GM18951 (cell line): ENCODE data around the gene NET1.

Source experiments
- POLR2A ChIP-seq: IDR thresholded peaks from 4 replicates; pipeline ENCODE4 v1.6.1; 2011; ENCODE audit warnings: mild to moderate bottlenecking; ENCODE audit not compliant: insufficient read length, insufficient read depth; ENCODE audit errors: extremely low read depth
- in situ Hi-C: fragments of 300-500 bp; cut with MboI; formaldehyde crosslinking; loops from one replicate; pipeline ENCODE4 v1.12.0; 2022; ENCODE audit warnings: low sequenced_read_pairs, mixed read lengths, inconsistent platforms; ENCODE audit not compliant: unreplicated experiment

The NET1 gene

GRCh38 chr10:5492929-5493576 lies 80.7 kb downstream of the NET1 start:
- no peak for TF ChIP-seq POLR2A

GRCh38 chr10:5493691-5494090 lies 81.3 kb downstream of the NET1 start:
- in situ Hi-C loops, result no loop called here
- no peak for TF ChIP-seq POLR2A

More at GRCh38 chr10:5492929-5493576, 80.7 kb downstream of the NET1 start:
- in situ Hi-C loops, result no loop called here

DNA sequence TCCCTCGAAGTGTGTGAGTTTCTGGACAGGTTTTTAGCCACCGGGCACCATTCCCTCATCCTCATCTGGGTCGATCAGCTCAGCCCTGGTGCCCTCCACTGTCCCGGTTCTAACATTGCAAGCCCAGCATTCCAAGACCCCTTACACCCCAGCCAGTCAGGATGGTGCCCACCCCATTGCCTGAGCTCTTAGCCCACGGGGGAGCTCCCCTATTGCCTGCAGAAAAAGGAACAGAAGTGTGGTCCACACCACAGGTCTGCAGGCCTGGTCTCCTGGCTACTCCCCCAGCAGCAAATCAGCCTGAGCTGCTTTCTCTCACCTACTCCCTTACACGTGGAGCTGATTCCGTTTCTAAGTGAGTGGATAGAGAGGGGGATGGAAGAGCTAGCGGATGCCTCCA lies 82.3 kb downstream of the NET1 start:
- TF ChIP-seq POLR2A, result no peak
- in situ Hi-C loops, result no loop called here

DNA sequence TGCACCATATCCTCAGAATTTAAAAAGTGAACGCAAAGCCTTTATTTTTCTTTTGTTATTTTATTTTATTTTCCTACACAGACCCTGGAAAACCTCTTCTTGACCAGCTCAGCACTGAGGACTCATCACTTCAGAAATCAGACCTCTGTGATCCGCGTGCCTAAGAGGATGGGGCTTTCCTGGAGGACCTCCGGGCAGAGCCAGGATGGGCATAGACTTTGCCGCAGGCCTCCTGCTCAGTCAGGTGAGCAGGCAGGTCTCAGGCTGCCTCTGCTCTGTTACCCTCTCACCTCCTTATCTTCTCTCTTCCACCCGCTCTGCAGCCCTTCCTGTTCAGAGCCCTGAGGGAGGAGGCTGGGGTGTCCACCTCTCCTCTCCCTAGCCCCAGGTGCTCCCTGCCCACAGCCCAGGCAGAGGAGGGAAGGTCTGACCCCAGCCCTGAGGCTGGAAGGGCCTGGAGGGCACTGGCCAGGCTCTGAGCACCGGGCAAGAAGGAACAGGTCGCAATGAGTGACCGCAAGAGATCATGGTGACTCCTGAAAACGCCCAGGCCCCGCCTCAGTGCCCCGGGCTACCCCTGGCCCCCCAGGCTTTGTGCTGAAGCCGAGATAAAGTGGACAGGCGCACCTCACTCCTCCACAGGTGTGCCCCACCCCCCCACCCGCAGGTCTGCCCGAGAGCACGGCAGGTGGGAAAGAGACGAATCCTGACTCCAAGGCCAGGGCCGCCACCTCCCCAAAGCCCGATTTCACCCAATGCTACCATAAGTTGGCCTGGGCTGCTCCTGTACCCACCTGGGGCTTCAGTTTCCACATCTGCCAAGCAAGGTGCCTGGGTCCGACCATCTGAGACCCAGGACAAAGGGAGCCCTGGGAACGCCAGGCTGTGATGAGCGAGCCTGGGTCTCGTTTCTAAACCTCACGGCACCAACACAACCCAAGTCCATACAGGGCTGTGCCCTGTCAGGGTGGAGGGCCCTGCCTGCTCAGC lies 84.2 kb downstream of the NET1 start:
- no peak for TF ChIP-seq POLR2A
- in situ Hi-C loops, result no loop called here

DNA sequence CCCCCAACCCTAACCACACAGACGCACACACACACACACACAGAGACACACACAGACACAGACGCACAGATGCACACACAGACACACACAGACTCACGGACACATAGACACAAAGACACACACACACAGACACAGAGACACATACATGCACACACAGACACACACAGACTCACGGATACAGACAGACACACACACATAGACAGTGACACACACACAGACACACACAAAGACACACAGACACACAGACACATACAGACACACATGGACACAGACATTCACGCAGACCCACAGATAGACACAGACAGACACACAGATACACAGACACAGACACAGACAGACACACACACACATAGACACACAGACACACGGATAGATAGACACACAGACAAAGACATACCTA lies 84.9 kb downstream of the NET1 start:
- in situ Hi-C loops, result no loop called here
- no peak for TF ChIP-seq POLR2A

GRCh38 chr10:5497948-5498730 lies 85.8 kb downstream of the NET1 start:
- in situ Hi-C loops, result no loop called here
- no peak for TF ChIP-seq POLR2A

DNA sequence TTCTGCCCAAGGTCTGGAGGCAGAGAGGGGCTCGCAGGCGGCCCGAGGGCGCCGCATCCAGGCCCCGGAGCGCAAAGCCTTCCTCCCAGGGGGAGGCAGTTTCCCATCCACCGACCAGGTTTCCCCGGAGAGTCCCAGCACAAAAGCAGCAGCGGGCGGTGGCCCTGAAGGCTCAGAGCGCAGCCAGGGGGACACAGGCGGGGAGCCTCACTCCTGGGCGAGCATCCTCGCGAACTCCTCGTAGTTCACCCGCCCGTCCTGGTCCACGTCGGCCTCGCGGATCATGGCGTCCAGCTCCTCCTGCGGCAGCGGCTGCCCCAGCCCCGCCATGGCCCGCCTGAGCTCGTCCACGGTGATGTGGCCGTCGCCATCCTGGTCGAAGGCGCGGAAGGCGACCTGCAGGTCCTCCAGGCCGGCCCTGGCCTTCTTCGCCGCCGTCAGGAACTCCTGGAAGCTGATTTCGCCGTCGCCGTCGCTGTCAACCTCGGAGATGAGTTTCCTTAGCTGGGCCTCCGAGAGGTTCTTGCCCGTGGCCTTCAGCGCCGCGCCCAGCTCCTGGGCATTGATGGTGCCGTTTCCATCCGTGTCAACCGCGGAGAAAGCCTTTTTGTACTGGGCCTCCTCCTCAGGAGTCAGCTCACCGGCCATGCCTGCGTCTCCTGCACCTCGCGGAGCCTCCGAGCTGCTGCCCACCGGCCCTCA lies 86.6 kb downstream of the NET1 start:
- TF ChIP-seq POLR2A, result no peak
- in situ Hi-C loops, result no loop called here

DNA sequence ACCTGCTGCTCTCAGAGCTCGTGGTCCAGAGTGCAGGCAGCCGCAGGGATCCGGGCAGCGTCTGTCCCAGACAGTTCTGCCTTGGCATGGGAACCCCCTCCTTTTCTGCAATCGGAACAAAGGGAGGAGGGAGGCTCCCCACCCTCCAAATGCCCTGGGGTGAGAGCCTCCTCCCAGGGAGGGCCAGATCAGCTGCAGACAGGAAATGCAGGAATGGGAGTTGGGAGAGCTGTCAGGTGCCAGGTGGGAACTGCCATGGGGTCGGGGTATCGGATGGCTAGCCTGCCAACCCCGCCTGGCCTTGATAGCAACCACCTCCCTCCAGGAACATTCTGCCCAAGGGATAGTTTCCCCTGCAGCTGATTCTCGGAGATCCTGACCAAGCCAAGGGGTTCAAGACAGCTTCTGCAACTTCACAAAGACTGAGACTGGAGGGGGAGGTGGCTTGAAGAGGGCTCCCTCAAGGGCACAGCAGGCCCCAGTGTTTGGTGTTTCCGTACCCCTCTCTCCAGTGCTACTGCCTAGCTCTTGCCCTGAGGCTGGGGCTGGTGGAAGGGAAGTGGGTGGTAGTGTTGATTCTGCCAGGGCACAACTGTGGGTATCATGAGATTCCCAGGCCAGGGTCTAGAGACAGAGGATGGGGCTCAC lies 87.3 kb downstream of the NET1 start, which contains the start of gene CALML5:
Gene CALML5, minus strand, starts transcription at position 78 of the 648 bp plus-strand sequence. CDS start 132 bp downstream, outside the sequence.
- in situ Hi-C loops, result no loop called here

GRCh38 chr10:5500162-5500670 lies 87.9 kb downstream of the NET1 start:
- in situ Hi-C loops, result no loop called here
- TF ChIP-seq POLR2A, result no peak

More for the DNA sequence above, 87.3 kb downstream of the NET1 start, which contains the start of gene CALML5:
- no peak for TF ChIP-seq POLR2A

- in situ Hi-C loops, result no loop called here
- no peak for TF ChIP-seq POLR2A
Measured at GRCh38 chr10:5500910-5501309, 88.6 kb downstream of the NET1 start.

GRCh38 chr10:5502061-5502521 lies 89.7 kb downstream of the NET1 start:
- TF ChIP-seq POLR2A, result no peak
- in situ Hi-C loops, result no loop called here
